Liver (tissue), 3 donors: Measurements from ENCODE around the gene UBL3.

Experiments used
- RAD21 ChIP-seq, 2 donors: IDR thresholded peaks; 2 replicates each; pipeline ENCODE4 v1.6.1; 2016; ENCODE audit warnings: antibody characterized with exemption in 2 of 2, mild to moderate bottlenecking in 2 of 2
- RXRA ChIP-seq, 2 donors: IDR thresholded peaks; 2 replicates each; pipeline ENCODE4 v1.6.1; 2017 to 2018; ENCODE audit warnings: antibody characterized with exemption in 2 of 2, mild to moderate bottlenecking in 1 of 2
- SP1 ChIP-seq: IDR thresholded peaks from 2 replicates; pipeline ENCODE4 v1.6.1; 2018; ENCODE audit warnings: antibody characterized with exemption, mild to moderate bottlenecking
- TF ChIP-seq, protein P1 (sequence below): fragments of 150-350 bp; IDR thresholded peaks from 2 replicates; pipeline ENCODE4 v1.5.1; 2017; ENCODE audit warnings: improper control_type of control experiment, low read depth, low read length; ENCODE audit not compliant: missing input control
- TF ChIP-seq, protein P2 (sequence below): IDR thresholded peaks from 2 replicates; pipeline ENCODE4 v1.6.1; 2016; ENCODE audit warnings: antibody characterized with exemption
- TF ChIP-seq, protein P3 (sequence below): IDR thresholded peaks from 2 replicates; pipeline ENCODE4 v1.6.1; 2016; ENCODE audit warnings: antibody characterized with exemption
- donor health status: healthy.
- donor health status: healthy.

DNA sequence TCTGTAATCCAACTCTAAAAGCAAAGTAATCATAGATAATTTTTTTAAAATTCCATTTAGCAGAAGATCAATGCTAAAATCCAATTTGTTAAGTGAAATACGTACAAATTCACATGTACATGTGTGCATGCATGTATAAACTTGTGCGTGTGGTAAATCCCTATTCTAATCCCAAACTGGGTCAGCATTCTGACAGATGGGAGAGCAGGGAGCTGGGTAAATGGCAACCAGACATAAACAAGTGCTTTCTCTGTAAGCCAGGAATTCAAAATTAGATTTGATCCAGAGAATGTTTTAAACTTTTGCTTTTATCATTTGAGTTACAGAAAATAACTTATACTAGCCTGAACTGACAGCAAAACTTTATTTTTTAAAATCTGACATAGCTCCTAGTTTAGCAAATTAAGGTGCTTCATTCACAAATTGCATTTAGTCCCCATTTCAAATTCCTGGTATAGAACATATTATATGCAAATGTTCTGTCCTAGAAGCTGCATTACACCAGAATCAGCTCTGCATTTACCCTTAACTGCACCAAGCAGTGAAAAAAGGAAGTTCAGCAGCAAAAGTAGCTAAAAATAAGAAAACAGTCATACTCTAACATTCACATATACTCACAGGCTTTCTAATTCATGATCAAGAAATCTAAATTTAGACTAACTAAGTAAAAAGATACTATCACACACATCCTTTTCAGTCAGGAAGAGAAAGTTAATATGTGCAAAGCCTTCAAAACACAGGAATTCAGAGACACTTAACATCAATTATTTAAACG is 32.6 kb downstream of the UBL3 start:
- TF ChIP-seq, protein P1, sequence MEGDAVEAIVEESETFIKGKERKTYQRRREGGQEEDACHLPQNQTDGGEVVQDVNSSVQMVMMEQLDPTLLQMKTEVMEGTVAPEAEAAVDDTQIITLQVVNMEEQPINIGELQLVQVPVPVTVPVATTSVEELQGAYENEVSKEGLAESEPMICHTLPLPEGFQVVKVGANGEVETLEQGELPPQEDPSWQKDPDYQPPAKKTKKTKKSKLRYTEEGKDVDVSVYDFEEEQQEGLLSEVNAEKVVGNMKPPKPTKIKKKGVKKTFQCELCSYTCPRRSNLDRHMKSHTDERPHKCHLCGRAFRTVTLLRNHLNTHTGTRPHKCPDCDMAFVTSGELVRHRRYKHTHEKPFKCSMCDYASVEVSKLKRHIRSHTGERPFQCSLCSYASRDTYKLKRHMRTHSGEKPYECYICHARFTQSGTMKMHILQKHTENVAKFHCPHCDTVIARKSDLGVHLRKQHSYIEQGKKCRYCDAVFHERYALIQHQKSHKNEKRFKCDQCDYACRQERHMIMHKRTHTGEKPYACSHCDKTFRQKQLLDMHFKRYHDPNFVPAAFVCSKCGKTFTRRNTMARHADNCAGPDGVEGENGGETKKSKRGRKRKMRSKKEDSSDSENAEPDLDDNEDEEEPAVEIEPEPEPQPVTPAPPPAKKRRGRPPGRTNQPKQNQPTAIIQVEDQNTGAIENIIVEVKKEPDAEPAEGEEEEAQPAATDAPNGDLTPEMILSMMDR = no peak
- TF ChIP-seq, protein P2, sequence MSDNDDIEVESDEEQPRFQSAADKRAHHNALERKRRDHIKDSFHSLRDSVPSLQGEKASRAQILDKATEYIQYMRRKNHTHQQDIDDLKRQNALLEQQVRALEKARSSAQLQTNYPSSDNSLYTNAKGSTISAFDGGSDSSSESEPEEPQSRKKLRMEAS = no peak
- TF ChIP-seq SP1 (no peak), RAD21 (IDR thresholded peaks at IDR 0.05) (no peak), RXRA (IDR thresholded peaks at IDR 0.05) (no peak)
- TF ChIP-seq, protein P3, sequence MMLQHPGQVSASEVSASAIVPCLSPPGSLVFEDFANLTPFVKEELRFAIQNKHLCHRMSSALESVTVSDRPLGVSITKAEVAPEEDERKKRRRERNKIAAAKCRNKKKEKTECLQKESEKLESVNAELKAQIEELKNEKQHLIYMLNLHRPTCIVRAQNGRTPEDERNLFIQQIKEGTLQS = no peak
